Activated CD8-positive, alpha-beta memory T cell treated with anti-CD3 and anti-CD28 coated beads, Interleukin-2, amount 50 U/mL, for 24 hours (primary cell): Measurements from ENCODE around the gene HGS.
A peak's percentile ranks its signal among the peaks of the same experiment; 100 is the strongest.

Experiments used
- DNase-seq: peaks from one replicate; pipeline ENCODE4 v3.0.0-alpha.2; 2020; ENCODE audit errors: extremely low read depth

Gene HGS

DNA sequence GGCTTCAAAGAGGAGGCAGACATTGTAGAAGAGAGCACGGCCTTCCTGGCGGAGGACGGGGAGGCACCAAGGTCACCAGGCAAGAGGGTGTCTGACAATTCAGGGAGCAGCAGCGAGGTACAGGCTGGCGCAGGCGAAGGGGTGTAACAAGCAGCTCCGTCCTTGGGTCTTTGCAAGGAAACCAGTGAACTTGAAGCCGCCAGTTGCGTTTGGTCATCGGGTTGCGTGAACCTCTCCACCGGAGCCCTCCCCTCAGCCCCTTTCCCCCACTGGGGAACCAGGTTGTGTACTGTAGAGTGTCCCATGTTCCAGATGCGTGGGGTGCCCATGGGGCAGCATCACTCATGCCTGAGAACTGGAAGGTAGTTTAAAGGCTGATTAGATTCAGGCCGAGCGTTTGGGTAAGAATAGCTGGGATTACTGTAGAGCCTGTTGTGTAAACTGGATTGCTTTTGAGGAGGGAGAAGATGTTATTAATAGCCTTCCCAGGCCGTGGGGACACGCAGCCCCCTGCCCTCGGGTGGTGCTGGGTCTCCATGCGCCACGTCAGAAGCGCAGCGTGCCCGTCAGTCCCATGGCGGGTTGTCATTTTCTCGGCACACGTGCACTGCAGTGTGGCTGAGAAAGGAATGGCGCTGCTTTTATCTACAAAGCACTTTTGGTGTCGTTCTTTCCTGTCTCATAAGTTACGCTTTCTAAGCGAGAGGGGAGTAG is 21.9 kb downstream of the HGS start:
- no peak for DNase-seq

DNA sequence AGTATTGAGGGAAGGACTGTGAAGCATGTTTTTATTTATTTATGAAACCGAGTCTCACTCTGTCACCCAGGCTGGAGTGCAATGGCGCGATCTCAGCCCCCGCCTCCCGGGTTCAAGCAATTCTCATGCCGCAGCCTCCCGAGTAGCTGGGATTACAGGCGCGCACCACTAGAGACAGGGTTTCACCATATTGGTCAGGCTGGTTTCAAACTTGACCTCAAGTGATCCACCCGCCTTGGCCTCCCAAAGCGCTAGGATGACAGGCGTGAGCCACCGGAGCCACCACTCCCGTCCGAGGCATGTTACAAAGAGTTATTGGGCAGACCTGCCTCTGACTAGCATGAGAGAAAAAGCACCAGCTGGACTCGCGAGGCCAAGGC is 22.4 kb downstream of the HGS start:
- DNase-seq = no peak

DNA sequence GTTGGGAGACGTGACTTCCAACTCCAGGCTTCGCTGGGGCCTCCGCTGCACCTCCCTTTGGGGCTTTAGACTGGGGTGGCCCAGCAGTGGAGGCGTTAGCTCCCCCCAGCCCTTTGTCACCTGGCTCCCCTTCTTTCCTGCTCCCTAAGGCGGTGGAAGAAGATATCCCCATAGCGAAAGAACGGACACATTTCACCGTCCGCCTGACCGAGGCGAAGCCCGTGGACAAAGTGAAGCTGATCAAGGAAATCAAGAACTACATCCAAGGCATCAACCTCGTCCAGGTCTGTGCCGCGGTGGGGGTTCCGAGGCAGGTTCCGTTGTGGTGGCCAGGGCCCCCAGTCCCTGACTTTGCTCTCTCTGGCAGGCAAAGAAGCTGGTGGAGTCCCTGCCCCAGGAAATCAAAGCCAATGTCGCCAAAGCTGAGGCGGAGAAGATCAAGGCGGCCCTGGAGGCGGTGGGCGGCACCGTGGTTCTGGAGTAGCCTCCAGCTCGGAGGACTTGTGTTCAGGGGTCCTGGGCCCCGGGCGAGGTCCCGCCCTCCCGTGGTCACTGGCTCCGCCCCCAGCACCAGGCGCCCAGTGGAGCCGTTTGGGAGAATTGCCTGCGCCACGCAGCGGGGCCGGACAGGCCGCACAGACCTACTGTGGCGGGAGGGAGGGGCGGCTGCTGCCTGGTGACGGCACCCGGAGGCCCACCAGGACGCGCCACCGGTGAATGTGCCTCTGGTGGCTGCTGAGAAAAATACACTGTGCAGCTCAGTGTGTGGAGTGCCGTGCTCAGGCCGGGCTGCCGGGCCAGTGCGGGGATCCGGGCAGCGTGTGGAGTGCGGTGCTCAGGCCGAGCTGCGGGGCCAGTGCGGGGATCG is 23.2 kb downstream of the HGS start:
- DNase-seq = no peak

DNA sequence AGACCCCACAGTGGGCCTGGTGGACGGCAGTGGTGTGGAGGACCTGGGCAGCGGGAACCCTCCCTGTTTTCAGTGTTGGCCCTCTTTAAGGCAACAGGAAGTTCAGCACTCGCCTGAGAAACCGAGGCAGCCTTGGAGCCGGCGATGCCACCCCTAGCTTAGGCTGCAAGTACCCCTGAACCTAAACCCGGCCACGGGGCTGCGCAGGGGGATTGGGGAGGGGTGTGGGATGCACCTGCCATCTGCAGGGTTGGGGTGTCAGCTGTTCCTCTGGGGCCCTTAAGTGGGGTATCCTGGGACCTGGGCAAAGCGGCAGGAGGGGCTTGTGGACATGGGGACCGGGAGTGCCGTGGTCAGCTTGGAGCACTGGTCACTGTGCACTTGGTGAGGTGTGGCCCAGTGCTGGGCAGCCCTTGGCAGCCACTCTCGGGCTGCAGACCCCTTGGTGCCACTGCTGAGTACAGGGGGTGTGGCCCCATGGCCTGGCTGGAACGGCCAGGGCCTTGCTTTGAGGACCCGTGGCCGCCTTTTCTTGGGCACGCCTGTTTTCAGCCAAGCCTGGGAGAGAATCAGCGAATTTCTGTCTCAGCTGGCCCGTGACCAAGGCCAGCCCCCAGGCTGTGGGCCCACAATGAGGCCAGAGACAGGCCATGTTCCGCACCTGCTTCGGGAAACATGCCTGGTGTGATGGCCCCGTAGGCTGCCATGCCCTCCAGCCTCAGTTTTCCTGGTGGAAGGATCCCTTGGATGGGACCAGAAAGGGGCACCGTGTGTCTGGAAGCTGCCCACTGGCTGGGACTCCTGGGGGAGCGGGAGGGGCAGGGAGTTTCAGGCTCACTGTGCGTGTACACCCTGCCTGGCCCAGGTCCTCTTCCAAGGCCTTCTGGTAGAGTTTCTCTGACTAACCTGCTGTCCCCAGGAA is 24.2 kb downstream of the HGS start:
- DNase-seq = no peak

DNA sequence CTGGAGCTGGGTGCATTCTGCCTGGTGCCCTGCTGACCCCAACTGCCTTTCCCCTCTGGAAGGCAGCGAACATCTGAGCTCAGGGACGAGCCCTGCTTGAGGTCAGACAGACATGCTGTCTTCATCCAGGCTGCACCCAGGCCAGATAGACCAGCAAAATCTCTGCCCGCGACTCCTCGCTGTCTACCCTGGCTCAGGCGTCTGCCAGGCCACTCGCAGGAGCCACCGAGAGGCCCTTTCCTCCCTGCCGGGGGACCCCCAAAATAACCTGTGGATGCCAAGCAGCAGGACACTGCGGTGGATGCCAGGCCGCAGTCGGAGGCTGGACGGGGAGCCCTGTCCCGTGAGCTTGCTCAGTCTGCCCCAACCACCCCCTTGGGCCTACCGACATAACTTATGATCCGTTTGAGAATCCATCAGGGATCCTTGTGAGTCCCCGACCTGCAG is 25.0 kb downstream of the HGS start:
- DNase-seq = no peak

DNA sequence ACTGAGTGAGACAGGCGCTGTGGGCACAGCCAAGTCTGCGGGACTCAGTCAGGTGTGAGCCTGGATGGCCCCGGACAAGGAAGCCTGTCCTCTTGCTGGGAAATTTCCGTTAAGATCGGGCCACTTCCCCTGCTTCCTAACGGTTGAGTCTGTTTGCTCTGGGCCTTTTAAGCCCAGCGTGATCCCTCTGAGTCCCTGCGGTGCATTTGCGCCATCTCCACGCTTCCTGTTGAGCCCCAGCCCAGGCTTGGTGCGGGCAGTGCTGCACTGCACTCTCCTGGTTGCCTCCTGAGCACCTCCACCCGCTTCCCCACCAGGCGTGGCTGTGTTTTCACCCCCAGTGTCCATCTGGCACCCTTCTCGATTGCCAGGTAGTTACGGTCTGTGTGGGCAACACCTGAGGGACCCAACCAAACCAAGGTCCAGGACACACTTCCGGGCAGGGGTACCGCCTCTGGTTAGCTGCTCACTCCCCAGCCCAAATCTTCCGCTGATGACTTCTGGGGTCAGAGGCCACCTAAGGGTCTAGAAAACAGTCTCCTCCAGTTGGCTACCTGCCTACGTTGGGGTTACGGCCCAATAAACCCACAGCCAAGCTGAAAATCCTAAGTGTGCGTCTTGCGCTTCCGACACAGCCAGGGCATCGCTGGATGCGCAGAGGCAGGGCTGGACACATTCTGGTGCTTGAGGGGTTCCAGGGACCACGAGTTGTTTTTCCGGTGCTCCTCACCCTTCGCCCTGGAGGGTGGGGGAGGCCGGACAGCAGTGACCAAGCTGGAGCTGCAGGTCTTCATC is 26.9 kb downstream of the HGS start:
- DNase-seq = no peak

DNA sequence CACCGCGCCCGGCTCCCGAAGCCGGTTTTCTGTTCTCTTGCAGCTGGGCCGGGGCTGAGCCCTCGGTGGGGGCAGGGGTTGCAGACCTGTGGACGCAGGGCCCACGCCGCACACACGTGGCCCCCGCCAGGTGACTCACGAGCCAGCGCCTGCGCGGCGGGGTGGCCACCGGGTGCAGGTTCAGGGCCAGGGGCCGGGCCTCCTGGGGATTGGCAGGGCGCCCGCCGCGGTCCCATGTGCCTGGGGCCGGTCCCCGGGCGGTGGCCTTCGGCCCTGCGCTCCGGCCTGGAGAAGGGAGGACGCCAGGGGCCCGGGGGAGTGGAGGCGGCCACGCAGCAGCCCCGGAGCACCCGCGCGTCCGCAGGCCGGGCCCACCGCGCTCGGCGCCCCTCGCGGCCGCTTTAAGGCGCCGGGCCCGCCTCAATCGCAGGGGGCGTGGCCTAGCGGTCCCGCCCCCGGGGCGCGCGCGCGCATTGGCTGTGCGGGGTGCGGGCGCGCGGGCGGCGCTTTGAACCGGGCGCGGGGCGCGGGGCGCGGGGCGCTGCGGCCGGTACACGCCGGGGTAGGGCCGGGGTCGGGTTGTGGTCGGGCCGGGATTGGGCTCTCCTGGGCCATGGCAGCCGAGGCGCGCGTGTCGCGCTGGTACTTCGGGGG is 28.1 kb downstream of the HGS start, which contains the start of gene SLC25A10:
Gene SLC25A10, plus strand, starts transcription at position 471 of the 654 bp plus-strand sequence. Its CDS starts 143 bp downstream, at position 614.
- DNase-seq = peak; percentile 42

DNA sequence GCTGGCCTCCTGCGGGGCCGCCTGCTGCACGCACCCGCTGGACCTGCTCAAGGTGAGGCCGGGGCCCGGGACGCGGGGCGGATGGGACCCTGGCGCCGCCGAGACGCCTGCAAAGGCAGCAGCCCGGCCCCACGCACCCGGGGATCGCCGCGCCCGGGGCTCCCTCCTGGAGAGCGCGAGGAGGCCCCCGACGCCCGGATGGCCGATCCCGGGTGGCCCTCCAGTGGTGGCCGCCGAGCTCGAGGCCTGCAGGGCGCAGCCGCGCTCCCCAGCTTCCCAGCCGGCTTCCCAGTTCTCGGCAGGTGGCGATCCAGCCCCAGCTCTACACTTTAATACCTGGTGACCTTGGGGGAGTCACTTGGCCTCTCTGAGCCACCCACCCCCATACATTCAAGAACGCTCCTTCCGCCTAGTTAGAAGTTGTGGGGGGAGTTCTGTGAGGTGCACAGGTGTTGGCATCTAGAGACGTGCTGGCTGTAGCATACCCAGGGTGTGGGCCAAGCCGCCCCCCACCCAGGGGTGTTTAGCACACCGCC is 28.7 kb downstream of the HGS start:
- DNase-seq = no peak

DNA sequence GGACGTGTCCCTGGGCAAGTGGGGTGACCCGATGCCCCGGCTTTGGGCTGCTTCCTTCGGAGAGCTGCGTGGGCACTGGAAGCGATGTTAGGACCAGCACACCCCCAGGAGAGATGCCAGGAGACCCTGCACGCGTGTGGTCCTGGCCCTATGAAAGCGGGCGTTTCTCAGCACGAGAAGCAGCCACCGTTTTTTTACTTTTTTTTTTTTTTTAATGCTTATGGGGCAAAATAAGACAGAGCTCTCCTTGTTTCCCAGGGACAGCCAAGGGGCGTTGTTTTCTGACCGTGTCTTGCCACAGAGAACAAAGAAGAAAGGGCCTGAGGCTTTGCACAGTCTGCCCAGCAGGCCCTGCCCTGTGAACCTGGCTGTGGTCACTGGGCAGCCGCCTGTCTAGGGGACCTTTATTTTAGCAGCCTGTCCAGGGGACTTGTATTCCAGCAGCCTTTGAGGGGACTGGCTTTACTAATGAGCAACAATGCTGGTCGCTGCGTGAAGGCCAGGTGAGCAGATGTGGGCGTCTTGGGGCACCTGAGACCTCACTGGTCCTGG is 29.3 kb downstream of the HGS start:
- no peak for DNase-seq

DNA sequence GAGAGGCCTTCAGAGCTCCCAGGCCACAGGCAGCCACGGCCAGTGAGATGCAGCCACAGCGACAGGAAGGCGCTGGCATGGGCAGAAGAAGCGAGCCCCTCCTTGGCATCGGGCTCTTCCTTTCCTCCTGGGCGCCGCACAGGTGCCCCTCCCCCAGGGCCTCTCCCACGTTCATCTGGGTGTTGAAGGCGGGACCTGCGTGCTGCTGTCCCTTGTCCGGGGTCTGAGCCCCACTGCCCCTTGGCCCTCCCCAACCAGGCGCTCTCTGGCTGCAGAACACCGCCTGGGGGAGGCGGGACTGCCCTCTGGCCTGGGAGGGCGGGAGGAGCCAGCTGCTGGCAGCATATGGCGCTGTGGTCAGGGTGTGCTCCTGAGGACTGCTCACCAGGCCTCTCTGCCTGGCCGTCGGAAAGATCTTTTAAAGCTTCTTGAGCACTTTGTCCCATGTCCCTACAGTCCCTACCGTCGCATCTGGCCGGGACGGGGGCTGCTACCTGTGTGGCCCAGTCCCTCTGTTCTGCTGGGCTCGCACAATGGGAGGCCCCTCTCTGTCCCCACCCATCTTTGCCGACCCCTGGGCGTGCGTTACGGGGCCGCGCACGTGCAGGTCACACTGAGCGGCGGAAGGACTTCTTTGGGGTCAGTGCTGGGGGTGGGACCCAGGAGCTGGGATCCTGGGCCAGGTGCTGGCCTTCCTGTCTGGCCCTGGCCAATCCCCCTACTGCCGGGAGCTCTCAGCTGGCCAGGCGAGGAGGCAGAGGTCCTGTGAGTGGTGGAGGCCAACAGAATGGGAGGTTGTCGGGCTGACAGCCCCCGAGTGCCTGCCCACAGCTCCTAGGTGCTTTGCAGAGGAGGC is 30.0 kb downstream of the HGS start:
- no peak for DNase-seq

DNA sequence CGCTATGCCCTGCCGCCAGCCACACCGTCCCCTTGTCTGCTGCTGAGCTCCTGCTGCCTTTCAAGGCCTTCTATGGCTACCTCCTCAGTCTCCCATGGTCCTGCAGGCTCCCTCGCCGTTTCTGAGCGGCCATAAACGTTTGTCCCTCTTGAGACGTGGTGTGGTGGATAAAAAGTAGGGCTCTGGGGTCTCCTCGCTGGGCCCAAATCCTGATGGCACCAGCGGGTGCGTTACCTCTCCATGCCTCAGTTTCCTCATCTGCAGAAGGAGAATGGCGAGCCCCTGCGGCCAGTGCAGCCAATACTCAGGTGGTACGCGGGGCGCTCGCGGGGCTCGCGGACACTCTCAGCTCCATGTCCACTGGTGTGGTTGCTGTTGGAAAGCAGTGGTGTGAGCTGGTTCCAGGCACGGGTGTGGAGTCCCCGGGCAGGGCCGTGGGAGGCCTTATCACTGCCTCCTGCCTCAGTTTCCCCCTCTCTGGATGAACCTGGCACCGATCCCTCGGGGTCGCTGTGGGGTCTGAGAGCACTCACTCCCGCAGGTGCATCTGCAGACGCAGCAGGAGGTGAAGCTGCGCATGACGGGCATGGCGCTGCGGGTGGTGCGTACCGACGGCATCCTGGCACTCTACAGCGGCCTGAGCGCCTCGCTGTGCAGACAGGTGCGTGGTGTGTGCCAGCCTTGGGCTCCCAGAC is 30.7 kb downstream of the HGS start:
- DNase-seq = no peak

DNA sequence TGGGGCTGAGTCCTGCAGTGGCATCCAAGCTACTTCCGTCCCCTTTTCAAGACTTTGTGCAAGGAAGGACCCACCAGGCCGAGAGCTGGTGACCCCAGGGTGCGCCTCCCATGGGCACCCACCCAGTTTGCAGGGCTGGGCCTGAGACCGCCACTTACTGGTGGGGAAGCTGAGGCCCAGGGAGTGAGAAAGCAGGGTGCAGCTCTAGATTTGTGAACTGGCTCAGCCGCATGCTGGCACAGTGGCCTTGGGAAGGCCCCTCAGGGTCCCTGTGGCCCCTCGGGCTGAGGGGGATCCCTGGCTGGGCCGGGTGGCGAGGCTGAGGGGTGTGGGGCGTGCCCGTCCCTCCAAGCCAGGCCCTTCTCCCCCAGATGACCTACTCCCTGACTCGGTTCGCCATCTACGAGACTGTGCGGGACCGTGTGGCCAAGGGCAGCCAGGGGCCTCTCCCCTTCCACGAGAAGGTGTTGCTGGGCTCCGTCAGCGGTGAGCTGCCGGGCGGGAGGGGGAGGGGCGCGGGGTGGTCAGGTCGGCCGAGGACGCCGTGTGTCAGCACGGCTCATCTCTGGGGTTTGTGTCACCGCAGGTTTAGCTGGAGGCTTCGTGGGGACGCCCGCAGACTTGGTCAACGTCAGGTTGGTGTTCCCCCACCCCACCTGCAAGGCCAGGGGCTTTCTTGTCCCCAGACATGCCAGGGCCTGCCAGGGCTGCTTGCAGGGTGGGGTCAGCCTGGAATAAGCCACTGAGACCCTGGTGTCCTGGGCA is 31.5 kb downstream of the HGS start:
- DNase-seq = no peak

DNA sequence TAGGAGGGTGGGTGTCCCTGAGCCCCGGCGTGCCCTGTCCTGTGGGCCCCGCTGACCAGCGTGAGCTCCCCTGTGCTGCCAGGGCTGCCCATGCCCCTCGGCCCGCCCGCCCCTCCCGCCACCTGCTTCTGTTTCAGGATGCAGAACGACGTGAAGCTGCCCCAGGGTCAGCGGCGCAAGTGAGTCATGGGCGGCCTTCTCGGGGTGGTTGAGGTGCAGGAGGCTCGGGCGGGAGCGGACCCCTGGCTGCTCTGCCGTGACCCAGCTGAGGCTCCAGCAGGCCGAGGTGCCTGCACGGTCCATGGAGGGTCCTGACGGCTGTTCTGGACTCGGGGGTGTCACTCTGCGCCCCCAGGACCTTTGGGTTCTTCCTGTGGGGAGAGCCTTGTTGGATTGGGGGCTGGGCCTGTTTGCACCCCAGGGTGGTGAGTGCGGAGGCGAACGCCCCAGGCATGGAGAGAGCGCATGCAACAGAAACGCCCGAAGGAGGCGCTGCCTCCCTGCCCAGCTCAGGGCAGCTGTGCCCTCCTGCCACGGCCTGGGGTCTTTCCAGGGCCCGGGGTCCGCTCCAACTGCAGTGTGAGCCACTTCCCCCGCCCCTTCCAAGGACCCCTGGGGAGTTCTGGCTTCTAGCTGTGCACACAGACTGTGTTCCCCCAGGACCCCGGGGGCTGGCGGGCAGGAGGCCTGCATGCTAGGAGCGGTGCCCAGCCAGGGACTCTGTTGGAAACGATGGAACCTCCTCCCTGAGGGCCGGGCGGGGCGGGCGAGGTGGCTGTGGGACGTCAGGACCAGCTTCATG is 32.3 kb downstream of the HGS start:
- DNase-seq = no peak

DNA sequence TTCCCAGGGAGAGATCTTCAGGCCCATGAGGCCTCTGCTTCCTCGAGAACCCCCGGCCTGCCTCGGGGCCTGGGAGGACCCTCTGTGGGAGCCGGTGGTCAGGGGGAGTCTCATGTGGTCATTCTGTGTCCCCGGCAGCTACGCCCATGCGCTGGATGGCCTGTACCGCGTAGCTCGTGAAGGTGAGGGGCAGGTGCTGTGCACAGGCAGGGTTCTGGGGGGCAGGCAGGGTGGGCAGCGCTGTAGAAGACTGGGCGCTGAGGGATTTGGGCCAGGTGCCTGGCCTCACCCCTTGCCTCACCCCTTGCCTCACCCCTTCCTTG is 32.8 kb downstream of the HGS start:
- no peak for DNase-seq

DNA sequence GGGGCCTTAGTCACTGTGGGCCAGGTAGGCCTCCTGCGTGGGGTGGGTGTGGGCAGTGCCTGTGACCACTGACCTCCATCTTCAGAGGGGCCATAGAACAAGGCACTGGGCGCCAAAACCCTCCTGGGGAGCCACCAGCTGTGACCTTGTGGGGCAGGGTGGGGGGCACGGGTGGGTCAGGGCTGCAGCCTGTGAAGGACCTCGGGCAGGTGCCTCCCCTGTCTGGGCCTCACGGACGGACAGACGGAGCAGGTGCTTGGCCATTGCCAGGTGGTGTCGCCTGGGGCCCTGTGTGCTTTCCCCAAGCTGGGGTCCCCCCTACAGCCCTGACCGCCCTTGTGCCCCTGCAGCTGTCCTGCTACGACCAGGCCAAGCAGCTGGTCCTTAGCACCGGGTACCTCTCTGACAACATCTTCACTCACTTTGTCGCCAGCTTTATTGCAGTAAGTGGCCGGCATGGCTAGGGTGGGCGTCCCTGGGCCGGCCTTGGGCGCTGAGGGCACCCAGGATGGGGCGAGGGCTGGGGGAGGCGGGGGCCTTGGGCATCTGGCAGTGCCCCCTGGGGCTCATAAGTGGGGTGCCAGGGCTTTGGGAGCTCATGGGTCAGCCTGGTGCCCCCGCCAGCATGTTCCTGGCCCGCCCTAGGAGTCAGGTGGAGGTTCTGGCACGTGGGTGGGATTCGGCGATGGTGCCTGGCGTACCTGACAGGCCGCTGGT is 33.4 kb downstream of the HGS start:
- DNase-seq = no peak

DNA sequence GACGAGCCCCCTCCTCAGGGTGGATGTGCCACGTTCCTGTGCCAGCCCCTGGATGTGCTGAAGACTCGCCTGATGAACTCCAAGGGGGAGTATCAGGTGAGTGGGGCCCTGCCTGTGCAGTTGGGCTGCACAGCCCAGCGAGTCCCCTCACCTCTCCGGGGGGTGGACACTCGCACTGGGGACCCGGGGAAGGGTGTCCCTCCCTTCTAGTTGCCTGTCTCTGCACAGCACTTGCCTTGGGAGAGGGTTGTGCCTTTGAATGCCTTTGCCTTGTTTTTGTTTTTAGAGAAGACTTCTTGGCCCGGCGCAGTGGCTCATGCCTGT is 33.9 kb downstream of the HGS start:
- no peak for DNase-seq
